ENCODE data around the gene HOXA13. TPM values are rescaled to one million over a fixed set of nuclear protein-coding genes. Genes with fewer than 3 reads are reported as not detected.

The HOXA13 gene
- total RNA-seq, 2 experiments from 2014 or later: not detected

- ATAC-seq: no peak
- Mint-ChIP-seq H3K4me1 (peaks cover 10% of the 10 kb centered on the region), H3K27me3 (peaks cover 76% of the 10 kb centered on the region), H3K4me3 (no peak overlapping the region), H3K9me3 (ENCODE audit: low read depth) (no peaks in the 10 kb centered on the region), H3K27ac (no peak overlapping the region), H3K36me3 (peaks cover 2% of the 10 kb centered on the region)
- no peak for DNase-seq
- CTCF ChIA-PET: interaction anchor here (0.9 to 1.9 kb wide), 2 partner anchors 12 to 15 kb away, joined by 3 to 7 read pairs; no protein-coding TSS in a partner anchor
Observed at GRCh38 chr7:27175626-27176523, 24.0 kb downstream of the HOXA13 start.

DNA sequence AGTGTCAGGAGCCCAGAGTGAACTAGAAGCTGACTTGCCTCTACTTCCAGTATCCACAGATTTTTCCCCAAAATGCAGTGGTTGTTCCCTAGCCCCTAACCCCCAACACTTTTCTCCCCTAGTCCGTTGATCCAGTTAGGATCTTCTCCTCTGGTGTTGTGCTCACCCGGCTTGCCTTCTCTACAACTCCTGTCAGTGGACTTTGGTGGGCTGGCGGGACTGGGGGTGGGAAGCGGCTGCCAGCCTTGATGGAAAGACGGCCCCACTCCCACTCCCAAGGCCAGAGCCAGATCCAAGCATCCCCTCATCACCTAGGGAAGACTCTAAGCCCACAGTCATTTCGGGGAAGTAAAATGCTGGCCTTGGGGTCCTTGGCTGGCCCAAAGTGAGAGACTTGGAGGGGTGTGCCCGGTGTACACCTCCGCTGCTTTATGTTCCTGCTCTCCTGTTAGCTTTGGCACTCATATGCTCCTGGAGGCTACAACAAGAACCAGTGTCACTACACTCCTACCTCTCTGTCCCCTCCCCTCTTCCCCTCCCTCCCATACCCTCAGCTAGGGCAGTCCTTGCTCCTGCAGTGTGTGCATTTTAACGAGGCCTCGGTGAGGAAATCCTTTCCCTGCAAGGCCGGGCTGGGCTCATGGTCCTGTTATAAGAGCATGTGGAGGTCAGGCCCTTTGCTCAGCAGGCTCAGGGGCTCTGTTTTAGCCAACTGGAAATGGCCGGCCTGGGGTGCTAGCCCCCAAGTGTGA, 24.8 kb downstream of the HOXA13 start:
- ATAC-seq (no peak), DNase-seq (no peak)
- Mint-ChIP-seq H3K36me3 (peaks cover 2% of the 10 kb centered on the region), H3K9me3 (ENCODE audit: low read depth) (no peaks in the 10 kb centered on the region), H3K27me3 (peaks cover 80% of the 10 kb centered on the region), H3K4me1 (peaks cover 10% of the 10 kb centered on the region), H3K4me3 (no peak overlapping the region), H3K27ac (peak overlapping the region; percentile 49)
- CTCF ChIA-PET: interaction anchor here (0.9 kb wide), 1 partner anchor 12 kb away, joined by 3 read pairs; no protein-coding TSS in a partner anchor

DNA sequence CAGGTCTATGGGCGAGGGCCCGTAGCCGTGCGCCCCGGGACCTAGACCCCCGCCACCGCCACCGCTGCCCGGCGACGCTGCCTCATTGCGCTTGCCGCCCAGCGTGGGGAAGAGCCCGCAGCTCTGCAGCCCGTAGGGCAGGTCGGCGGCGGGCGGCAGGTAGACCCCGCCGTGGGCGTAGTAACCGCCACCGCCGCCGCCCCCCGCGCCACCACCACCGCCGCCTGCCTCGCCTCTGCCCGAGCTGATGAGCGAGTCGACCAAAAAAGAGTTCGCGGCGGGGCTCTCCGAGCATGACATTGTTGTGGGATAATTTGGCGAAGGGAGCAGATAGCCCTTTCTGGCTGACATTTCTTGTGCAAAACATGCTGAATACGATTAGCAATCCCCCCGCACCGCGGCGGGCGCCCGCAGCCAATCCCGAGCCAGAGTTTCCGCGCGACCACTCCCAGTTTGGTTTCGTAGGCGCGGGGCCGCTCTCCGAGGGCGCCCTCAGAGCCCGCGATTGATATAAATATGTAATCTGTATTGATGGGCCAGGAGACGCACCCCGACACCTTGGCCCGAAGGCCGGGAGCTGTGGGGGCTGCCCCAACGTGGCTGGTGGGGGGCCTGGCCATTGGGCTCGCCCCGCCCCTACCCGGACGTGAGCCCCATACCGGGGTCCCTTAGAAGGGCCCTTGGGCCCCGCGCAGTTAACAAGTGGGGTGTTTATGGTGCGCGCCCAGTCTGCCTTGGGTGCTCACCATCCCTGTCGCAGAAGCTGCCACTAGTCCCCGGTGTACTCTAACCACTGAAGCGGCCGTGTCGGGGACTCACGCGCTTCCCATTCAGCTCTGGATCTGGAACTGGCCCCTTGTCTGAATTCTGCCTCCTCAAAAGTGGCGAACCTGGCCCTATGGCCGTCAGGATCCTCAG, 25.7 kb downstream of the HOXA13 start, which contains the start of gene HOXA10:
Gene HOXA10 (minus strand): TSS at position 365 of the 918 bp plus-strand sequence. CDS start 14 bp downstream, at position 351.
- Mint-ChIP-seq H3K4me1 (peaks cover 7% of the 10 kb centered on the region), H3K36me3 (peaks cover 2% of the 10 kb centered on the region), H3K9me3 (ENCODE audit: low read depth) (no peaks in the 10 kb centered on the region), H3K4me3 (no peak within 1 kb of the TSS), H3K27me3 (peaks cover 78% of the 10 kb centered on the region), H3K27ac (peak within 1 kb of the TSS; percentile 49)
- ATAC-seq (no peak), DNase-seq (no peak)
- CTCF ChIA-PET: interaction anchor here (0.9 kb wide), 1 partner anchor 11 kb away, joined by 3 read pairs; no protein-coding TSS in a partner anchor

DNA sequence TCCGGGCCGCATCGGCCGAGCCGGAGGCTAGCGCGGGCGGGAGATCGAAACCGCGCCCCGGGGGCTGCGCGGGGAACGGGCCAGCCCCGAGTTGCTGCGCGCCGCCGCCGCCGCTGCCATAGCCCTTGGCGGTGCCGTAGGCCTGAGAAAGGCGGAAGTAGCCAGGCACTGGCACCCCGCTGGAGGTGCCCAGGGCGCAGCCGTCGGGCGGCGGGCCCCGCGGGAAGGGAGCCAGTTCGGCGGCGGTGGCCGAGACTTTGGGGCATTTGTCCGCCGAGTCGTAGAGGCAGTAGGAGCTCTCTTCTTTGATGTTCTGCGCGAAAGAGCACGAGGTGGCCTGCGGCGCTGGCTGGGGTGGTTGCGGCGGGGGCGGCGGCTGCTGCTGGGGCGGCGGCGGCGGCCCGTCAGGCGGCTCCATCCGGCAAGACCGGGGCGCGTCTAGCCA, 26.4 kb downstream of the HOXA13 start:
- peaks cover 2% of the 10 kb centered on the region for H3K36me3 Mint-ChIP-seq
- DNase-seq (no peak), ATAC-seq (peak; percentile 33)
- CTCF ChIA-PET: interaction anchor here (1.2 to 1.3 kb wide), 2 partner anchors 22 to 23 kb away, joined by 3 to 5 read pairs; no protein-coding TSS in a partner anchor
- H3K4me3 Mint-ChIP-seq: no peak overlapping the region
- H3K9me3 Mint-ChIP-seq (ENCODE audit: low read depth): no peaks in the 10 kb centered on the region
- no peak overlapping the region for H3K27ac Mint-ChIP-seq
- H3K27me3 Mint-ChIP-seq: peaks cover 80% of the 10 kb centered on the region
- H3K4me1 Mint-ChIP-seq: peaks cover 7% of the 10 kb centered on the region

GRCh38 chr7:27172823-27173510, 26.9 kb downstream of the HOXA13 start:
- no peak overlapping the region for H3K27ac Mint-ChIP-seq
- H3K4me3 Mint-ChIP-seq: no peak overlapping the region
- peaks cover 7% of the 10 kb centered on the region for H3K4me1 Mint-ChIP-seq
- CTCF ChIA-PET: interaction anchor here (1.2 to 1.3 kb wide), 3 partner anchors 14 to 23 kb away, joined by 3 to 5 read pairs (median 4); no protein-coding TSS in a partner anchor
- H3K27me3 Mint-ChIP-seq: peaks cover 80% of the 10 kb centered on the region
- H3K36me3 Mint-ChIP-seq: peaks cover 2% of the 10 kb centered on the region
- DNase-seq (no peak), ATAC-seq (peak; percentile 12)
- no peaks in the 10 kb centered on the region for H3K9me3 Mint-ChIP-seq (ENCODE audit: low read depth)

DNA sequence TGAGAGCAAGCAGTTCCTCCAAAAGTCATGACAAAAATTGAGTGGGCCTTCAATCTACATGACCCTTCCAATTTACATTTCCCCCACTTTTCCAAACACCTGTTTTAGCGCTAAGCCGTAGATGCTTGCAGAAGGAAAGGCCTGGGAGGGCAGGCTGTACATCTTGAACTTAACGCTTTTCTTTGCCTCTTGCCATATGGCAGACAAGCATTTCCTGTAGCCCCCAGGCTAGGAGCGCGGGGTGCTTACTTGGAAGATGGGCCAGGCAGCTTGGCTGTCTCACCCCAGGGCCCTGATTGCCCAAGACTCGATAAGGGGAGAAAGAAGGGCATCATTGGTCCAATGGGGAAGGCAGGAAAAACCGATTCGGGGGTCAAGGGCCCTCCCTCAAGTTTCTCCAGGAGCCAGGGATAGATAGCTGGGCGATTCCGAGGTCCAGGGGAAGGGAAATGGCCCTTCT, 27.5 kb downstream of the HOXA13 start:
- H3K27ac Mint-ChIP-seq: peak overlapping the region; percentile 11
- DNase-seq (no peak), ATAC-seq (no peak)
- H3K4me1 Mint-ChIP-seq: peaks cover 7% of the 10 kb centered on the region
- H3K36me3 Mint-ChIP-seq: peaks cover 2% of the 10 kb centered on the region
- H3K9me3 Mint-ChIP-seq (ENCODE audit: low read depth): no peaks in the 10 kb centered on the region
- CTCF ChIA-PET: interaction anchor here (1.0 to 1.3 kb wide), 4 partner anchors 14 to 24 kb away, joined by 3 to 5 read pairs (median 4); no protein-coding TSS in a partner anchor
- H3K4me3 Mint-ChIP-seq: no peak overlapping the region
- H3K27me3 Mint-ChIP-seq: peaks cover 80% of the 10 kb centered on the region

- peaks cover 7% of the 10 kb centered on the region for H3K4me1 Mint-ChIP-seq
- peak overlapping the region; percentile 35 for H3K27ac Mint-ChIP-seq
- no peak overlapping the region for H3K4me3 Mint-ChIP-seq
- ATAC-seq: no peak
- peaks cover 2% of the 10 kb centered on the region for H3K36me3 Mint-ChIP-seq
- no peaks in the 10 kb centered on the region for H3K9me3 Mint-ChIP-seq (ENCODE audit: low read depth)
- CTCF ChIA-PET: interaction anchor here (1.0 to 1.7 kb wide), 4 partner anchors 11 to 40 kb away, joined by 3 to 5 read pairs (median 4); no protein-coding TSS in a partner anchor
- H3K27me3 Mint-ChIP-seq: peaks cover 81% of the 10 kb centered on the region
- DNase-seq: no peak
Observed at GRCh38 chr7:27171637-27172314, 28.1 kb downstream of the HOXA13 start.

DNA sequence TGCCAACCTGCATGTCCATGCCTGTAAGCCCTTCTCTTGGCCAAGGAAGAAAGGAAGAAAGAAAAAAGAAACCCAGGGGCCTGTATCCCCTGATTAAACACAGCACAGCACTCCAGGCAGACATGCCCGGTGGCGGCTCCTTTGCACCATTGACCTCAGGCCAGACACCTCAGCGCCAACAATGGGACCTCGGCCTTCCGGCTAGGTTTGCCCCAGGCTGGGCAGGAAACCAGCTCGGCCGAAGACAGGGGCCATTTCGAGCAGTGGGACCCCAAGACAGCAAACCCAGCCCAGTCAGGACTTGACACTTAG, 28.6 kb downstream of the HOXA13 start:
- Mint-ChIP-seq H3K4me3 (no peak overlapping the region), H3K9me3 (ENCODE audit: low read depth) (no peaks in the 10 kb centered on the region), H3K27ac (peak overlapping the region; percentile 35), H3K4me1 (peaks cover 7% of the 10 kb centered on the region), H3K27me3 (peaks cover 81% of the 10 kb centered on the region), H3K36me3 (peaks cover 2% of the 10 kb centered on the region)
- ATAC-seq (no peak), DNase-seq (no peak)
- CTCF ChIA-PET: interaction anchor here (1.0 to 1.7 kb wide), 3 partner anchors 10 to 40 kb away, joined by 3 to 5 read pairs (median 3); no protein-coding TSS in a partner anchor

- H3K9me3 Mint-ChIP-seq (ENCODE audit: low read depth): no peaks in the 10 kb centered on the region
- DNase-seq: no peak
- ATAC-seq: no peak
- peaks cover 7% of the 10 kb centered on the region for H3K4me1 Mint-ChIP-seq
- no peak overlapping the region for H3K4me3 Mint-ChIP-seq
- no peak overlapping the region for H3K27ac Mint-ChIP-seq
- H3K27me3 Mint-ChIP-seq: peaks cover 82% of the 10 kb centered on the region
- peaks cover 2% of the 10 kb centered on the region for H3K36me3 Mint-ChIP-seq
- CTCF ChIA-PET: interaction anchor here (1.0 to 1.7 kb wide), 2 partner anchors 10 to 41 kb away, joined by 3 to 5 read pairs; no protein-coding TSS in a partner anchor
Observed at GRCh38 chr7:27170426-27171324, 29.2 kb downstream of the HOXA13 start.

- Mint-ChIP-seq H3K27me3 (peaks cover 79% of the 10 kb centered on the region), H3K4me1 (peaks cover 7% of the 10 kb centered on the region), H3K36me3 (peaks cover 2% of the 10 kb centered on the region), H3K9me3 (ENCODE audit: low read depth) (no peaks in the 10 kb centered on the region), H3K27ac (no peak overlapping the region), H3K4me3 (no peak overlapping the region)
- DNase-seq (no peak), ATAC-seq (no peak)
- CTCF ChIA-PET: no interaction called here
Observed at GRCh38 chr7:27169658-27170425, 30.0 kb downstream of the HOXA13 start.

All from activated CD8-positive, alpha-beta memory T cell treated with anti-CD3 and anti-CD28 coated beads, Interleukin-2, amount 10 ng/mL, durations not matched to agents 7 days and 5 days (primary cell).